HG02852 (cell line): Measurements from ENCODE around the gene KCNQ1.

Experiments used
- ATAC-seq: cut with Tn5 transposase; IDR thresholded peaks from one replicate; pipeline ENCODE4 v1.9.1; 2021; ENCODE audit warnings: mild to moderate bottlenecking, moderate library complexity; ENCODE audit not compliant: unreplicated experiment

KCNQ1 gene

DNA sequence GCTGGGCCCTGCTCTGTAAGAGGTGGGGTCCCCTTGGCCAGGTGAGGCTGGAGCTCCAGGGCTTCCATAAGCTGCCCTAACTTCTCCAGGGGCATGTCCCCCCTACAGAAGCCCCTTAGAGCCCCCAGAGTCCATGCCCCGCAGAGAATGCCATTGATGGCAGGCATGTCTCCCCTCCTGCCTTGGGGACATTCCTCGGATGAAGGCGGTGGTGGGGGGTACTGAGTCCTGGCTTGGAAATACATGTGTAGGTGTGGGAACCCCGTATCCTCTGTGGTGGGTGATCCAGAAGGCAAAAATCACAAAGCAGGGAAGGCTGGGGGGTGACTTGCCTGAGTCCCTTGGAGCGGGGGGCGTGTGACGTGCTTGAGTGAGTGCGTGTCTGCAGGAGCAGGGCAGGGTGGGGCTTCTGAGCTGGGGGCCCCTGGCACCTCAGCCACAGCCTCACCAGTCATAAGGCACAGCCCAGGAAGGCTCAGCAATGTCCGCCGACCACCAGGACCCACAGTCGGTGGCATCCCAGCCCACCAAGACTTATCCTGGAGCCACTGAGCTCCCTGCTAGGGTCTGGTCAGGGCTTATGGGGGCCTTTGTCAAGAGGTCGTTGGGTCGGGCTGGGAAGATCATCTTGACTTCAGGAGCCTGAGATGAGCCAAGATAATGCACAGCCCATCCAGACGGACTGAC lies 324.7 kb downstream of the KCNQ1 start:
- ATAC-seq, result no peak

DNA sequence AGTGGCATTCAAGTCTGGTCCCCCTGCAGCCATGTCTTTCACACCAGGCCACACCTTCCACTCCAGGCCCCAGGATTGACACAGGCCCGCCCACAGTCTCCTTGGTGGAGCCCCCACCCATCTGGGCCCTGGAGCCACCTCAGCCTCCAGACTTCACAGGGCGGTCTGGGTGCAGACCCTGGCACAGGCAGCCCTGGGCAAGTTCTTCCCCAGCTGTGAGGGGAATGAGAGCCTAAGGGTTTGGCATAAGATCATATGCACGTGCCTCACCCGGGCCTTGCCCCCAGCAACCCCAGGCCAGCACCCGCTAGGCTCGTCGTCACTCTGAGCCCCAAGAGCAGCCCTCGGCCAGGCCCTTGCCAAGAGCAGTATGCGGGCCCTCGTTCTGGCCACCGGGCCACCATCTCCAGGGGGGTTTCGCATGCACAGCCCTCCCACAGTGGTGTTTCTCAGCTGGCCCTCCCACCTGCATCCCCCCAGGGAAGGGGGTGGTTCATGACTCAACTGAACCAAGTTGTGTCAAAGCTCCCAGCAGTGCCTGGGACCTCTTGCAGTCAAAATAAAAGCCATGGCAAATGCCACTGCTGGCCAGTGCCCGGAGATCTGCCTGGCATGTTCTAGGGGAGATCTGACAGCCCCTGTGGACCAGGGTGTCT lies 325.4 kb downstream of the KCNQ1 start:
- ATAC-seq, result no peak

DNA sequence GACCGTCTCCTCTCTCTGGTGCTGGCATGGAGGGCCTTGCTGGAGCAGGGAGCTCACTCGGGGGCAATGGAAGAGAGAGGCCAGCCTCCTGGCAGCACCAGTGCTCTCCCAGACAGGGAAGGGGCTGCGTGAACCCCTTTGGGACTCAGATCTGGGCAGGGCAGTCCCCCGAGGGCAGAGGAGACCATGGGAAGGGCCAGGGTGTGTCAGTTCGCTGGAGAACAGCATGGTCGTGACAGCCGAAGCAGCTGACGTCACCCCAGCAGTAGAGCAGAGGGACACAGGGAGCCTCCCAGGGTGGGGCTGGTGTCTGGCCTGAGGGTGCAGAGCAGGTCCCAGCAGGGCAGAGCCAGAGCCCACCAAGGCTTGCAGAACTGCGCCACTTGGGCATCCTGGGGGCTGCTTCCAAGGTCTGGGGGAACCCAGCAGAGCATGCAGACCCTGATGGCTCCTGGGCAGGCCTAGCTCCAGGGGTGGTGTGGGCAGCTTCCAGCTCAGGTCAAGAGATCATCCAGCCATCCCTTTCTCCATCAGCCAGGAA lies 326.0 kb downstream of the KCNQ1 start:
- no peak for ATAC-seq

DNA sequence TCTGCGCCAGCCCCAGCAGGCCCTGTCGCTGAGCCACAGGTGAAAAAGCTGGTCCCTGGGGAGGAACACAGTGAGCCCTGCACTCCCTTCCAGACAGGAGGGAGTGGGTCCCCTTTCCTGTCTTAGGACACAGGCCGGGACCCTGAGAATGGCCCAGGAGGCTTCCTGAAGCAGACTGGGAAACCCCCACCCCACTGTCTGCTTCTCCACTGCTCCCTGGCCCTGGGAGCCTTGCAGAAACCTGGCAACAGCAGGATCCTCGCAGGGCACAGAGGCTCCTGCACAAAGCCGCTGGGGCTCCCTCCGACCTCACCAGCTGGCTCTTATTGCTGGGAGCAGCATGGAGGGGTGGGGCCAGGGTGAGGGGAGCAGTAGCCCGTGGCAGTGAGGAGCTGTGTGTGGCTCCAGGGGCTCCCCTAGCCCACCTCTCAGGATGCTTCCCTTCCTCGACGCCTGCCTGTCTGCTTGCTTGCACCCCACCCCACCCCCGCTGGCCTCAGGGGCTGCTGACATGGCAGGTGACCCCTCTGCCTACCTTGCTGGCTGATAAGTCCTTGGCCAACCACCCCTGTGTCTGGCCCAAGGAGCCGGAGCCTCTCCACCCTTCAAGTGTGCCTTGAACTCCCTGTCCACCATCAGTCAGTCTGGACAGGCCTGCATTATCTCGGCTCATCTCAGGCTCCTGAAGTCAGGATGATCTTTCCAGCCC lies 327.1 kb downstream of the KCNQ1 start:
- ATAC-seq, result no peak

GRCh38 chr11:2772544-2773031 lies 327.8 kb downstream of the KCNQ1 start:
- no peak for ATAC-seq

DNA sequence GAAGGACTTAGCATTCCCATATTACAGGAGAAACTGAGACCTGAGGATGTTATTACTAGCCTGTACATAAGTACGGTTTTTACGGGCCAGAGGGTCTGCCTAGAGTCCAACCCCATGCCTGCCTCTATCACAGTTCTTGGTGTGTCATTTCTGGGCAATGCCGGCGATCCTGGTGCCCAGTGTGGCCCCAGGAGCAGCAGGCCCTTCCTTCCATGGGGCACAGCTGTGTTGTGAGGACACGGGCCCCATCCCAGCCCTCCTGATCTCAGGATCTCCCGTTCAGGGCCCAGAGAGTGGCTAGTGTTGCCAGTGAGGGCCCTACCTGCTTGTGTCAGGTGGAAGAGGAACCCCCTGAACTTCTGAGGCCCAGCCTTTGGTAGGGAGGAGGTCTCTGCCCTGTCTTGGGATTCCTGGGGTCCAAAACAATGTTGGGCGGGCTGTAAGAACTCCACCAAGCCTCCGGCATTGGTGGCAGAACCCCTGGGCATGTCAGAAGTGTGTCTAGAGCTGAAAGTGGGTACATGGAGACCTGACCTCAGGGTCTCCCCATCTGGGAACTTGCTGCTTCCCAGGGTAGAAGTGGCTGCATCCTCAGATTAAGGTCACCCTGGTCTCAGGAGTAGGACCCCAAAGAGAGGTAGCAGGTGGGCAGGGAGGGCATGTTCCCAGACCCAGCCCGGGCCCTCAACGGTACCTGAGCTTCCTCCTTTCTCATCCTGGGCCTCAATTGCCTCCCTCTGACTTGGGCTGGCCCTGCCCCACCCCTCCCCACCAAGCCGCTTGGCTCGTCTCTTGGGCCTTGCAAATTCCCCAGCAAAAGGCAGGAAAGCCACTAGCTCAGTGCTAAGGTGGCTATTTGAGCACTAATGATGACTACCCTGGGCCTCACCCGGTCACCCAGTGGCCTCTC lies 329.6 kb downstream of the KCNQ1 start:
- no peak for ATAC-seq

DNA sequence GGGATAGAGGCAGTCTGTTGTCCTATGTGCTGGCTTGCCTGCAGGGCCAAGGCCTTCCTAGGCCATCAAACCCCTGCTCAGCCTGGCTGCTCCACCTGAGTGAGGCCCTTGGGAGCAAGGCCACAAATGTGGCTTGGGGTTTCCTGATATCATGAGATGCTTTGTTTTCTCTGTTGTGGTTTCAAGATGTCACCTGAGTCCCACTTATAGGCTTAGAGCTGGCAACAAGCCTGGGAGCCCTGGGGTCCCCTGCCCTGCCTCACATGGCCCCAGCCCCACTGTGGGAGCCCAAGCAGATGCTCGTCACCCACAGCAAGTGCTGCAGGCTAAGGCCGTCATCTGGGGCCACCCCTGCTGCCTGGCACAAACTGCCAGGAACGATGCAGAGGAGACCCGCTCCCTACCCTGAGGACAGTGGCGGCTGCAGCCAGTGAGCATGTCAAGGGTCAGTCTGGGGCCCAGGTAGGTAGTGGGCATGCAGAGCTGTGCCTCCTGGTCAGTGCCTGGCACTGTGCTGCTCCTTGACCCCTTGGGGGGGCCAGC lies 330.3 kb downstream of the KCNQ1 start:
- no peak for ATAC-seq

DNA sequence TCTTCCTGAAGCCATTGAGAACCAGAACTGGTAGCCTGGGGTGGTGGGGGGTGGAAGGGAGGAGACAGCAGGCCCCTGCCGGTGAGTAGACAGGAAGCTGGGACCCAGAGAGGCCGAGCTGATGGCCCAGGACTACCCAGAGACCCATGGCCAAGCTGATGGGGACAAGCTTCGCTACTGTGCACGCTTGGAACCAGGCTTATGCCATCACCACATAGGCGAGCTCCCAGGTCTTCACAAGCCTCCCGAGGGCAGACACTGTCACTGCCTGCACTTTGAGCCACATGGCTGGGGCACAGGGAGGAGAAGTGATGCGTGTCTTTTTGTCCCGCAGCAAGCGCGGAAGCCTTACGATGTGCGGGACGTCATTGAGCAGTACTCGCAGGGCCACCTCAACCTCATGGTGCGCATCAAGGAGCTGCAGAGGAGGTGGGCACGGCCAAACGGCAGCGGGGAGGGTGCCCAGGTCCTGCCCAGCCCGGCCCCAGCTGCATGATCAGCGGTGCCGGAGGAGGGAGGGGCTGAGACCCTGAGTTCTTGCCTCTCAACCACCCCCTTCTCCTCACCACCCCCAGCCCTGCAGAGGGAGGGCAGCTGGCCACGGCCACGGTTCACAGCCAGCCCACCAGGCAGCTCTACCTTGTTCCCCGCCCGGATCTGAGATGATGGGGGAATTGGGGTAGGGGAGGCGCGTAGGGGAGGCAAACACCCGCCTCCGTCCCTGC lies 331.0 kb downstream of the KCNQ1 start:
- ATAC-seq, result no peak

GRCh38 chr11:2776351-2777061 lies 331.7 kb downstream of the KCNQ1 start:
- ATAC-seq, result no peak

DNA sequence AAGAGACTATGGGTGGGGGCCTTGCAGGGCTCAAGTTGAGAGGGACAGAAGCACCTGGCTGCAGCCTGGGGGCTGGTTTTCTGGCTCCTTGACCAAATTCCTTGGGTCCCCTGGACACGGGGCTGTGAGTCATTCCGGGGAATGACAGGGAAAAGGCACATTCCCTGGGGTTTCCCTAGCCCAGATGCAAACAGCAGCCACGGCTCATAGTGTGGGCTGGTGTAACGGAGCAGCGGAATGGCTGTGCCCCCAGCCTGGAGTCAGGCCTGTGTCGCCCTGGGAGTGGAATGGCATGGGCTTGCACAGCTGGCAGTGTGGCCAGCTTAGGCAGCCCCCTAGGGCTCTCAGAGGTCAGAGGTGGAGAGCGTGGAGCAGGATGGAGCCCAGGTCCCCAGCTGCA lies 332.6 kb downstream of the KCNQ1 start:
- no peak for ATAC-seq

DNA sequence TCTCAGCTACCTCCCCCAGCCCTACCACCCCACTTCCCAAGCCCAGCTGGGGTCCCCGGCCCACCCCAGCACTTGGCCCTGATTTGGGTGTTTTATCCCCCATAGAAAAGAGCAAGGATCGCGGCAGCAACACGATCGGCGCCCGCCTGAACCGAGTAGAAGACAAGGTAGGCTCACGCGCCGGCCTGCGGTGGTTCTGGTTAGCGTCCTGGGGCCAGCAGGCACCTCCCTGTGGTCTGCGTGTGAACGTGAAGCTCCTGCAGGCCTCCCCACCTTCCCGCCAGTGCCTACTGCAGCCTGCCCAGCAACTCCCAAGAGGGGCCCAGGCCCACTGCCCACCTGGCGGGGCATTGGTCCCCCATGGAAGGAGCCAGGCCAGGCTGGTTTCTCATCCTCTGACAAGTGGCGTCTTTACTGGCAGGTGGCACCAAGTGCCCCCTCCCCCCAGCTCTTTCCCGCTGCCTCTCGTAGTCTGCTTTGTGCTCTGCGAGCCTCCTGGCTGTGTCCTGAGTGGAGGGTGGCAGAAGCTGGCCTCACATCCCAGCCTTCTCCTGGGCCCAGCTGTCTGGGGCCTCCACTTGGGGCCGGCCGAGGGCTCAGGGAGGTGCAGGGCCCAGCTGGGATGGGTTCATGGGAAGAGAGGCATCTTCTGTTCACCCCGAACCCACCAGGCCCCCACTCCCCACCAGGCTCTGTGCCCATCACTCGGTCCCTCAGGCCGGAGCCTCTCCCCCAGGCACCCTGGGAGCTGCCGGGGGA lies 333.2 kb downstream of the KCNQ1 start:
- ATAC-seq, result no peak

- ATAC-seq, result no peak
Measured at GRCh38 chr11:2778630-2779498, 334.1 kb downstream of the KCNQ1 start.

- no peak for ATAC-seq
Measured at GRCh38 chr11:2779499-2779980, 334.7 kb downstream of the KCNQ1 start.

DNA sequence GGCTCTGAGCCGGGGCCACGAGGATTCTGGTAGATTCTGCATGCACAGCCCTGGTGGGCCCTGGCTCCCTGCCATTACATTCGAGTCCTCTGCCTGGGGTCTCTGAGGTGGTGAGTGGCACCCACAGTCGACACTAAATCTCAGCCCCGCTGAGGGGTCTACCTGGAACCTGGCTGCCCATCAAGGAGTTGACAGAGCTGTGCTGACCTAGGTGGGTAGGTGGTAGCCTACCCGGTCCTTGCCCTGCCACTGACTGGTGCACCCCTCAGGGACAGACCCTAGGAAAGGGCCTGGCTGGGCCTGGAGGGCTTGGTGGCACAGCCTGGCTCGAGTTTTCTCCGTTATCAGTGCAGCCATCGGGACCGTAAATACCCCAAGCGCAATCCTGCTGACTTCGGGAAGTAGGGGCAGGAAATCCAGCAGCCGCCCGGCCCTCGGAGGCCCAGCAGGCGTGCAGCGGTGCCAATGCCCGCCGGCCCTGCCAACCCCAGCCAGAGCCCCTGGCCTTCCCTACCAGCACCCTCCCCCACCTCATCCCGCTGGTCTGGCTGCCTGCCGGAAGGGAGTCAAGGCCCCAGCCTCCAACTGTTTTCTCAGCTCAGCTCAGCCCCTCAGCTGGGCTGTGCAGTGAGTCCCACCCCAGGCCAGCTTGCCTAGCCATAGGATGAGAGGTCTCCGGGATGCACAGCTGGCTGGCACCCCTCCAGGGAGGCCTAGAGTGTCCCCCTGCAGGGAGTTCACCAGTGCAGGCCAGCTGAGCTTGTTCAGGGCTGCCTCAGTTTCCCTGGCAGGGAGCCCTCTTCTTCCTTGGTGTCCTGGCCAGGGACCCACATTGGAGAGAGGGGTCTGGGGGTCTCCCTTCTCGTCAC lies 335.4 kb downstream of the KCNQ1 start:
- no peak for ATAC-seq

GRCh38 chr11:2780850-2781407 lies 336.1 kb downstream of the KCNQ1 start:
- no peak for ATAC-seq
